HepG2 (cell line): ENCODE data around the gene DMPK. TPM values are rescaled to one million over a fixed set of nuclear protein-coding genes. Genes with fewer than 3 reads are reported as not detected.
A peak's percentile ranks its signal among the peaks of the same experiment; 100 is the strongest.

Experiments used
- ADNP ChIP-seq: sonication (generic); formaldehyde crosslinking; IDR thresholded peaks from 2 replicates; pipeline ENCODE4 v1.4.0; 2020; ENCODE audit warnings: missing genetic modification reagents
- AGO1 ChIP-seq: fragments of 200-400 bp; formaldehyde crosslinking; IDR thresholded peaks from 2 replicates; pipeline ENCODE4 v1.6.1; 2017; ENCODE audit warnings: mild to moderate bottlenecking, low read depth, low read length, moderate library complexity; ENCODE audit not compliant: poor library complexity, severe bottlenecking
- ELF1 ChIP-seq: sonication (generic); formaldehyde crosslinking; IDR thresholded peaks from 2 replicates; pipeline ENCODE4 v1.4.0; 2020; ENCODE audit warnings: missing genetic modification reagents
- ETV5 ChIP-seq: IDR thresholded peaks from 2 replicates; pipeline ENCODE4 v1.6.1; 2018; ENCODE audit warnings: missing biosample characterization, missing genetic modification reagents, inconsistent platforms, borderline replicate concordance
- FOXK2 ChIP-seq: fragments of 450-650 bp; IDR thresholded peaks from 2 replicates; pipeline ENCODE4 v1.6.1; 2016
- GFI1 ChIP-seq: sonication (generic); formaldehyde crosslinking; IDR thresholded peaks from 2 replicates; pipeline ENCODE4 v1.5.0; 2020; ENCODE audit warnings: missing genetic modification reagents, mild to moderate bottlenecking, borderline replicate concordance
- NONO ChIP-seq, 2 experiments: fragments of 450-650 bp in 1 of 2; sonication (generic) in 1 of 2; formaldehyde crosslinking in 1 of 2; IDR thresholded peaks in 1 of 2; conservative IDR thresholded peaks in 1 of 2; 2 replicates each; pipeline versions ENCODE4 v1.6.1 to v1.8.0; 2017 to 2022; ENCODE audit warnings: mild to moderate bottlenecking in 1 of 2, missing genetic modification reagents in 1 of 2, moderate library complexity in 1 of 2
- REL ChIP-seq: sonication (generic); formaldehyde crosslinking; conservative IDR thresholded peaks from 2 replicates; pipeline ENCODE4 v1.8.0; 2022; ENCODE audit warnings: mild to moderate bottlenecking, missing genetic modification reagents, moderate library complexity
- RORA ChIP-seq: sonication (generic); formaldehyde crosslinking; IDR thresholded peaks from 2 replicates; pipeline ENCODE4 v1.5.0; 2020; ENCODE audit warnings: mild to moderate bottlenecking, missing genetic modification reagents, moderate library complexity
- THRA ChIP-seq: sonication (generic); formaldehyde crosslinking; IDR thresholded peaks from 2 replicates; pipeline ENCODE4 v1.4.0; 2020; ENCODE audit warnings: missing genetic modification reagents, borderline replicate concordance
- ZNF136 ChIP-seq: sonication (generic); formaldehyde crosslinking; IDR thresholded peaks from 2 replicates; pipeline ENCODE4 v1.8.1; 2022; ENCODE audit warnings: low read depth, mild to moderate bottlenecking, moderate library complexity, missing genetic modification reagents
- ZNF24 ChIP-seq: fragments of 450-650 bp; IDR thresholded peaks from 2 replicates; pipeline ENCODE4 v1.6.1; 2017; ENCODE audit warnings: antibody characterized with exemption, mild to moderate bottlenecking
- ZNF430 ChIP-seq: sonication (generic); formaldehyde crosslinking; IDR thresholded peaks from 2 replicates; pipeline ENCODE4 v1.9.0; 2021; ENCODE audit warnings: mild to moderate bottlenecking, missing genetic modification reagents
- ZNF607 ChIP-seq: sonication (generic); formaldehyde crosslinking; IDR thresholded peaks from 2 replicates; pipeline ENCODE4 v1.5.1; 2020; ENCODE audit warnings: missing genetic modification reagents, mild to moderate bottlenecking, borderline replicate concordance
- ZNF761 ChIP-seq: sonication (generic); formaldehyde crosslinking; conservative IDR thresholded peaks from 2 replicates; pipeline ENCODE4 v1.4.0; 2020; ENCODE audit warnings: mild to moderate bottlenecking, missing genetic modification reagents
- ZNF773 ChIP-seq: sonication (generic); formaldehyde crosslinking; IDR thresholded peaks from 2 replicates; pipeline ENCODE4 v1.4.0; 2020; ENCODE audit warnings: missing genetic modification reagents, borderline replicate concordance
- ZNF788 ChIP-seq: sonication (generic); formaldehyde crosslinking; IDR thresholded peaks from 2 replicates; pipeline ENCODE4 v1.5.0; 2020; ENCODE audit warnings: mild to moderate bottlenecking, missing genetic modification reagents, borderline replicate concordance
- polyA plus RNA-seq, 8 experiments: library from polyadenylated mRNA; depleted of rRNA in 3 of 8; stranded (reverse) in 7 of 8; unstranded in 1 of 8; fragments of >200 nt; fragmentation: Illumina TruSeq in 4 of 8; extraction: Trizol in 4 of 8; gene quantifications; 2 replicates each; pipeline versions ENCODE4 v1.2.1 to v1.2.3, GENCODE V29; 2011 to 2016; ENCODE audit warnings: low read depth in 4 of 8, missing spikeins in 1 of 8, mixed read lengths in 1 of 8; ENCODE audit not compliant: insufficient read depth in 1 of 8
- total RNA-seq, 5 experiments: library from RNA; depleted of rRNA; stranded (reverse); fragments of >200 nt; fragmentation: Illumina TruSeq; extraction: Trizol; gene quantifications; 2 replicates each; pipeline ENCODE4 v1.2.3, GENCODE V29; 2016; ENCODE audit warnings: low read depth in 1 of 5
- TF ChIP-seq, protein P1 (sequence below): sonication (generic); formaldehyde crosslinking; IDR thresholded peaks from 2 replicates; pipeline ENCODE4 v1.5.1; 2020; ENCODE audit warnings: mild to moderate bottlenecking, missing genetic modification reagents
- TF ChIP-seq, protein P2 (sequence below): sonication (generic); formaldehyde crosslinking; IDR thresholded peaks from 2 replicates; pipeline ENCODE4 v1.4.0; 2020; ENCODE audit warnings: missing genetic modification reagents, borderline replicate concordance
- TF ChIP-seq, protein P3 (sequence below): sonication (generic); formaldehyde crosslinking; IDR thresholded peaks from 2 replicates; pipeline ENCODE4 v1.4.0; 2020; ENCODE audit warnings: missing genetic modification reagents, mild to moderate bottlenecking, borderline replicate concordance

Gene DMPK
- total and polyA plus RNA-seq, 2 of the 13 experiments (the other 11 are each of a cell fraction or from before 2014, with no cell fraction given): 5.3 to 8.8 TPM

- TF ChIP-seq, protein P1, sequence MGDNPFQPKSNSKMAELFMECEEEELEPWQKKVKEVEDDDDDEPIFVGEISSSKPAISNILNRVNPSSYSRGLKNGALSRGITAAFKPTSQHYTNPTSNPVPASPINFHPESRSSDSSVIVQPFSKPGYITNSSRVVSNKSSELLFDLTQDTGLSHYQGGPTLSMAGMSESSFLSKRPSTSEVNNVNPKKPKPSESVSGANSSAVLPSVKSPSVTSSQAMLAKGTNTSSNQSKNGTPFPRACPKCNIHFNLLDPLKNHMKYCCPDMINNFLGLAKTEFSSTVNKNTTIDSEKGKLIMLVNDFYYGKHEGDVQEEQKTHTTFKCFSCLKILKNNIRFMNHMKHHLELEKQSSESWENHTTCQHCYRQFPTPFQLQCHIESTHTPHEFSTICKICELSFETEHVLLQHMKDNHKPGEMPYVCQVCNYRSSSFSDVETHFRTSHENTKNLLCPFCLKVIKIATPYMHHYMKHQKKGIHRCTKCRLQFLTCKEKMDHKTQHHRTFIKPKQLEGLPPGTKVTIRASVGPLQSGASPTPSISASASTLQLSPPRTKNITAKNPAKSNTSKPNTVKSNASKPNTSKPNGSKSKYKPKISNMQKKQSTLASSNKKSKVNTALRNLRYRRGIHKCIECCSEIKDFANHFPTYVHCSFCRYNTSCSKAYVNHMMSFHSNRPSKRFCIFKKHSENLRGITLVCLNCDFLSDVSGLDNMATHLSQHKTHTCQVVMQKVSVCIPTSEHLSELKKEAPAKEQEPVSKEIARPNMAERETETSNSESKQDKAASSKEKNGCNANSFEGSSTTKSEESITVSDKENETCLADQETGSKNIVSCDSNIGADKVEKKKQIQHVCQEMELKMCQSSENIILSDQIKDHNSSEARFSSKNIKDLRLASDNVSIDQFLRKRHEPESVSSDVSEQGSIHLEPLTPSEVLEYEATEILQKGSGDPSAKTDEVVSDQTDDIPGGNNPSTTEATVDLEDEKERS (CRISPR knock-in tag): no peak
- 0 out of 2 replicates have a peak, but pooled peaks have one; percentile 29 for TF ChIP-seq ZNF761 (CRISPR knock-in tag)
- TF ChIP-seq, protein P2, sequence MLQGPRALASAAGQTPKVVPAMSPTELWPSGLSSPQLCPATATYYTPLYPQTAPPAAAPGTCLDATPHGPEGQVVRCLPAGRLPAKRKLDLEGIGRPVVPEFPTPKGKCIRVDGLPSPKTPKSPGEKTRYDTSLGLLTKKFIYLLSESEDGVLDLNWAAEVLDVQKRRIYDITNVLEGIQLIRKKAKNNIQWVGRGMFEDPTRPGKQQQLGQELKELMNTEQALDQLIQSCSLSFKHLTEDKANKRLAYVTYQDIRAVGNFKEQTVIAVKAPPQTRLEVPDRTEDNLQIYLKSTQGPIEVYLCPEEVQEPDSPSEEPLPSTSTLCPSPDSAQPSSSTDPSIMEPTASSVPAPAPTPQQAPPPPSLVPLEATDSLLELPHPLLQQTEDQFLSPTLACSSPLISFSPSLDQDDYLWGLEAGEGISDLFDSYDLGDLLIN: no peak
- no peak for TF ChIP-seq RORA (CRISPR knock-in tag)
- no peak for TF ChIP-seq THRA
- no peak for TF ChIP-seq ADNP (CRISPR knock-in tag)
- TF ChIP-seq AGO1: no peak
- TF ChIP-seq ELF1 (CRISPR knock-in tag): peak; percentile 74
- no peak for TF ChIP-seq REL (CRISPR knock-in tag)
- no peak for TF ChIP-seq NONO (IDR thresholded peaks at IDR 0.05)
- TF ChIP-seq NONO (CRISPR knock-in tag; conservative IDR thresholded peaks at IDR 0.05): no peak
- no peak for TF ChIP-seq ZNF773 (CRISPR knock-in tag)
- no peak for TF ChIP-seq GFI1
- peak; percentile 64 for TF ChIP-seq ETV5 (CRISPR knock-in tag)
- no peak for TF ChIP-seq FOXK2
- no peak for TF ChIP-seq ZNF24
- TF ChIP-seq ZNF430: no peak
- TF ChIP-seq ZNF136 (CRISPR knock-in tag): no peak
- no peak for TF ChIP-seq ZNF607 (CRISPR knock-in tag)
- TF ChIP-seq ZNF788 (CRISPR knock-in tag): no peak
- TF ChIP-seq, protein P3, sequence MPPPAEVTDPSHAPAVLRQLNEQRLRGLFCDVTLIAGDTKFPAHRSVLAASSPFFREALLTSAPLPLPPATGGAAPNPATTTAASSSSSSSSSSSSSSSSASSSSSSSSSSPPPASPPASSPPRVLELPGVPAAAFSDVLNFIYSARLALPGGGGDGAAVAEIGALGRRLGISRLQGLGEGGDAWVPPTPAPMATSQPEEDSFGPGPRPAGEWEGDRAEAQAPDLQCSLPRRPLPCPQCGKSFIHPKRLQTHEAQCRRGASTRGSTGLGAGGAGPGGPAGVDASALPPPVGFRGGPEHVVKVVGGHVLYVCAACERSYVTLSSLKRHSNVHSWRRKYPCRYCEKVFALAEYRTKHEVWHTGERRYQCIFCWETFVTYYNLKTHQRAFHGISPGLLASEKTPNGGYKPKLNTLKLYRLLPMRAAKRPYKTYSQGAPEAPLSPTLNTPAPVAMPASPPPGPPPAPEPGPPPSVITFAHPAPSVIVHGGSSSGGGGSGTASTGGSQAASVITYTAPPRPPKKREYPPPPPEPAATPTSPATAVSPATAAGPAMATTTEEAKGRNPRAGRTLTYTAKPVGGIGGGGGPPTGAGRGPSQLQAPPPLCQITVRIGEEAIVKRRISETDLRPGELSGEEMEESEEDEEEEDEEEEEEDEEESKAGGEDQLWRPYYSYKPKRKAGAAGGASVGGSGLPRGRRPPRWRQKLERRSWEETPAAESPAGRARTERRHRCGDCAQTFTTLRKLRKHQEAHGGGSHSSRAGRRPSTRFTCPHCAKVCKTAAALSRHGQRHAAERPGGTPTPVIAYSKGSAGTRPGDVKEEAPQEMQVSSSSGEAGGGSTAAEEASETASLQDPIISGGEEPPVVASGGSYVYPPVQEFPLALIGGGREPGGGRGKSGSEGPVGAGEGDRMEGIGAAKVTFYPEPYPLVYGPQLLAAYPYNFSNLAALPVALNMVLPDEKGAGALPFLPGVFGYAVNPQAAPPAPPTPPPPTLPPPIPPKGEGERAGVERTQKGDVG (CRISPR knock-in tag): no peak
Measured at GRCh38 chr19:45792470-45793177, 10.3 kb upstream of the DMPK start, which contains the start of gene DMWD (continued).
